CD14-positive monocyte (primary cell): Measurements from ENCODE around the gene PLEKHJ1. TPM values are rescaled to one million over a fixed set of nuclear protein-coding genes. Genes with fewer than 3 reads are reported as not detected.

Source experiments
- DNase-seq, 3 donors: peaks; one replicate each; pipeline ENCODE4 v3.0.0-alpha.2; 2011 to 2022
- H2AFZ ChIP-seq: 2 replicates; pipeline ENCODE4 v1.6.0; 2012; ENCODE audit warnings: mild to moderate bottlenecking, low read depth, low read length, inconsistent platforms; ENCODE audit not compliant: insufficient read depth, poor library complexity, severe bottlenecking
- H3K27ac ChIP-seq, 2 donors: 1 replicate in 1 of 2; 2 replicates in 1 of 2; pipeline ENCODE4 v1.5.1; 2012 to 2013; ENCODE audit warnings: low read length in 2 of 2, control low read depth in 1 of 2, inconsistent platforms in 1 of 2, low read depth in 1 of 2, mild to moderate bottlenecking in 1 of 2
- H3K27me3 ChIP-seq, 2 donors: one replicate each; pipeline versions ENCODE4 v1.6.0 to v1.6.1; 2011 to 2013; ENCODE audit warnings: low read length in 2 of 2; ENCODE audit not compliant: control insufficient read depth in 2 of 2, insufficient read depth in 2 of 2
- H3K36me3 ChIP-seq, 2 donors: replicated peaks in 1 of 2; 1 replicate in 1 of 2; 2 replicates in 1 of 2; pipeline versions ENCODE4 v1.5.1 to v1.6.1; 2012 to 2013; ENCODE audit warnings: low read length in 2 of 2, control low read depth in 1 of 2, inconsistent platforms in 1 of 2, mild to moderate bottlenecking in 1 of 2; ENCODE audit not compliant: insufficient read depth in 2 of 2, control insufficient read depth in 1 of 2
- H3K4me1 ChIP-seq, 2 donors: 1 replicate in 1 of 2; 2 replicates in 1 of 2; pipeline versions ENCODE4 v1.5.1 to v1.6.1; 2012 to 2013; ENCODE audit warnings: low read length in 2 of 2, control low read depth in 1 of 2, inconsistent platforms in 1 of 2, mild to moderate bottlenecking in 1 of 2, moderate library complexity in 1 of 2; ENCODE audit not compliant: insufficient read depth in 2 of 2, control insufficient read depth in 1 of 2
- H3K4me2 ChIP-seq: replicated peaks from 2 replicates; pipeline ENCODE3; 2012; ENCODE audit warnings: low read length, moderate library complexity, mild to moderate bottlenecking; ENCODE audit not compliant: poor library complexity, severe bottlenecking; ENCODE audit errors: extremely low read depth
- H3K4me3 ChIP-seq, 3 experiments: fragments of 200-600 bp in 1 of 3; sonication (generic) in 1 of 3; replicated peaks in 1 of 3; 1 replicate in 2 of 3; 2 replicates in 1 of 3; pipeline ENCODE4 v1.5.1; 2011 to 2013; ENCODE audit warnings: low read length in 3 of 3, mild to moderate bottlenecking in 3 of 3, control low read depth in 2 of 3, low read depth in 2 of 3, inconsistent platforms in 1 of 3, moderate library complexity in 1 of 3
- H3K79me2 ChIP-seq: 2 replicates; pipeline ENCODE4 v1.6.0; 2012; ENCODE audit warnings: mild to moderate bottlenecking, control low read depth, inconsistent platforms, low read length, moderate library complexity; ENCODE audit not compliant: insufficient read depth
- H3K9ac ChIP-seq: 2 replicates; pipeline ENCODE4 v1.6.0; 2017; ENCODE audit warnings: low read length, mild to moderate bottlenecking; ENCODE audit not compliant: insufficient read depth, poor library complexity, severe bottlenecking
- H3K9me3 ChIP-seq, 2 donors: replicated peaks in 1 of 2; 1 replicate in 1 of 2; 2 replicates in 1 of 2; pipeline versions ENCODE4 v1.5.1 to v1.6.1; 2012 to 2013; ENCODE audit warnings: low read length in 2 of 2, control low read depth in 1 of 2; ENCODE audit not compliant: control insufficient read depth in 1 of 2, insufficient read depth in 1 of 2
- H4K20me1 ChIP-seq: 2 replicates; pipeline ENCODE4 v1.6.0; 2012; ENCODE audit warnings: mild to moderate bottlenecking, low read length, control low read depth, moderate library complexity; ENCODE audit not compliant: insufficient read depth
- H3K27ac Mint-ChIP-seq, 7 donors: one replicate each; pipeline ENCODE4 v1.8.0; 2020; ENCODE audit warnings: mild to moderate bottlenecking in 7 of 7, mixed read lengths in 7 of 7, moderate library complexity in 6 of 7, inconsistent platforms in 2 of 7
- H3K27me3 Mint-ChIP-seq, 3 donors: one replicate each; pipeline ENCODE4 v1.8.0; 2021 to 2022; ENCODE audit warnings: low read depth in 3 of 3, mild to moderate bottlenecking in 3 of 3, mixed read lengths in 3 of 3, moderate library complexity in 3 of 3, inconsistent platforms in 1 of 3
- H3K36me3 Mint-ChIP-seq, 2 donors: one replicate each; pipeline ENCODE4 v1.8.0; 2020; ENCODE audit warnings: mixed read lengths in 2 of 2, inconsistent platforms in 1 of 2, mild to moderate bottlenecking in 1 of 2
- H3K4me1 Mint-ChIP-seq: one replicate; pipeline ENCODE4 v1.8.0; 2020; ENCODE audit warnings: mild to moderate bottlenecking, mixed read lengths
- H3K4me3 Mint-ChIP-seq, 2 donors: one replicate each; pipeline ENCODE4 v1.8.0; 2020; ENCODE audit warnings: mild to moderate bottlenecking in 2 of 2, mixed read lengths in 2 of 2, moderate library complexity in 1 of 2
- H3K9me3 Mint-ChIP-seq, 7 donors: one replicate each; pipeline ENCODE4 v1.8.0; 2020 to 2022; ENCODE audit warnings: mixed read lengths in 7 of 7, mild to moderate bottlenecking in 6 of 7, moderate library complexity in 6 of 7, inconsistent platforms in 2 of 7
- CTCF ChIP-seq: fragments of 200-600 bp; IDR thresholded peaks from one replicate; pipeline ENCODE4 v1.8.0; 2022; ENCODE audit warnings: antibody characterized with exemption, mild to moderate bottlenecking
- WGBS: methylation state at CpG from one replicate; pipeline ENCODE4 v1.1.5; 2013; ENCODE audit warnings: missing lambda C conversion rate; ENCODE audit not compliant: insufficient coverage; 5-methylcytosine and 5-hydroxymethylcytosine counted together
- intact Hi-C, 2 donors: fragments of 100-400 bp; cut with micrococcal nuclease; formaldehyde crosslinking; loops; one replicate each; pipeline versions ENCODE4 v1.15.0 to v1.15.1; 2023
- polyA plus RNA-seq, 3 donors: library from polyadenylated mRNA; depleted of rRNA in 1 of 3; unstranded in 2 of 3; stranded (reverse) in 1 of 3; fragments of 300-500 nt in 2 of 3; fragments of >200 nt in 1 of 3; fragmentation: Illumina TruSeq in 2 of 3; gene quantifications; 1 replicate in 2 of 3; 2 replicates in 1 of 3; pipeline ENCODE4 v1.2.3, GENCODE V29; 2012 to 2021

PLEKHJ1 gene
- polyA plus RNA-seq, 3 donors = 62.1 to 90.0 (median 69.0) TPM

DNA sequence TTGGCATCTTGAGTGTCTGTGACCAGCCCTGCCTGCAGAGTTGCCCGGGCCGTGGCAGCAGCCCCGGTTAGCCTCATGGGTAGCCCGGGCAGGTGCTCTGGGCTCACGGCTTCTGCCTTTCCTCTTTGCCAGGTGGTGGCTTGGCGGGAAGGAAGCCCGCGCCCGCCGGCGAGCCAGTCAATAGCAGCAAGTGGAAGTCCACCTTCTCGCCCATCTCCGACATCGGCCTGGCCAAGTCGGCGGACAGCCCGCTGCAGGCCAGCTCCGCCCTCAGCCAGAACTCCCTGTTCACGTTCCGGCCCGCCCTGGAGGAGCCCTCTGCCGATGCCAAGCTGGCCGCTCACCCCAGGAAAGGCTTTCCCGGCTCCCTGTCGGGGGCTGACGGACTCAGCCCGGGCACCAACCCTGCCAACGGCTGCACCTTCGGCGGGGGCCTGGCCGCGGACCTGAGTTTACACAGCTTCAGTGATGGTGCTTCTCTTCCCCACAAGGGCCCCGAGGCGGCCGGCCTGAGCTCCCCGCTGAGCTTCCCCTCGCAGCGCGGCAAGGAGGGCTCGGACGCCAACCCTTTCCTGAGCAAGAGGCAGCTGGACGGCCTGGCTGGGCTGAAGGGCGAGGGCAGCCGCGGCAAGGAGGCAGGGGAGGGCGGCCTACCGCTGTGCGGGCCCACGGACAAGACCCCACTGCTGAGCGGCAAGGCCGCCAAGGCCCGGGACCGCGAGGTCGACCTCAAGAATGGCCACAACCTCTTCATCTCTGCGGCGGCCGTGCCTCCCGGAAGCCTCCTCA lies 9.9 kb downstream of the PLEKHJ1 start:
- H4K20me1 ChIP-seq = peaks cover 57% of the 10 kb centered on the region
- peaks cover 6% of the 10 kb centered on the region for H3K79me2 ChIP-seq
- H3K9me3 ChIP-seq = no peaks in the 10 kb centered on the region
- Mint-ChIP-seq H3K9me3 (peaks cover 0 to 3% (median 0%) of the 10 kb centered on the region in 7 donors), H3K4me1 (no peaks in the 10 kb centered on the region), H3K27me3 (no peaks in the 10 kb centered on the region), H3K27ac (peak overlapping the region in 3 of 7 donors; percentile 21 to 74 (median 33)), H3K36me3 (peaks cover 50 to 80% of the 10 kb centered on the region in 2 donors), H3K4me3 (no peak overlapping the region)
- H3K4me1 ChIP-seq = peaks cover 0 to 10% of the 10 kb centered on the region in 2 donors
- no peak for TF ChIP-seq CTCF
- 97% methylated on average over 51 of the region's 59 CpGs for WGBS
- DNase-seq = no peak
- H3K4me2 ChIP-seq = no peak overlapping the region
- no peak overlapping the region for H2AFZ ChIP-seq
- H3K27me3 ChIP-seq = no peaks in the 10 kb centered on the region
- H3K9ac ChIP-seq = no peak overlapping the region
- intact Hi-C loops = no loop called here
- H3K27ac ChIP-seq = no peak overlapping the region
- H3K36me3 ChIP-seq = peaks cover 66 to 89% of the 10 kb centered on the region in 2 donors
- no peak overlapping the region for H3K4me3 ChIP-seq

GRCh38 chr19:2225415-2226050 lies 10.6 kb downstream of the PLEKHJ1 start:
- Histone ChIP-seq H3K36me3 (peaks cover 67 to 90% of the 10 kb centered on the region in 2 donors), H4K20me1 (peaks cover 50% of the 10 kb centered on the region), H3K4me2 (no peak overlapping the region), H3K9me3 (no peaks in the 10 kb centered on the region), H3K27me3 (no peaks in the 10 kb centered on the region), H3K4me3 (no peak overlapping the region), H3K79me2 (peaks cover 5% of the 10 kb centered on the region), H2AFZ (no peak overlapping the region), H3K27ac (no peak overlapping the region), H3K4me1 (peaks cover 0 to 10% of the 10 kb centered on the region in 2 donors), H3K9ac (no peak overlapping the region)
- 98% methylated on average over 32 of the region's 32 CpGs for WGBS
- Mint-ChIP-seq H3K9me3 (peaks cover 0 to 3% (median 0%) of the 10 kb centered on the region in 7 donors), H3K4me3 (no peak overlapping the region), H3K27me3 (no peaks in the 10 kb centered on the region), H3K36me3 (peaks cover 57 to 86% of the 10 kb centered on the region in 2 donors), H3K4me1 (no peaks in the 10 kb centered on the region), H3K27ac (peak overlapping the region in 5 of 7 donors; percentile 13 to 74 (median 33))
- DNase-seq = no peak
- TF ChIP-seq CTCF = no peak
- intact Hi-C loops = no loop called here
